Osteocyte (in vitro differentiated cells): Measurements from ENCODE around the gene CNDP1. TPM values are rescaled to one million over a fixed set of nuclear protein-coding genes. Genes with fewer than 3 reads are reported as not detected.

Source experiments
- DNase-seq: peaks from one replicate; pipeline ENCODE4 v3.0.0; 2021; ENCODE audit warnings: mixed read lengths; ENCODE audit not compliant: unreplicated experiment; ENCODE audit errors: extremely low spot score
- H3K27ac Mint-ChIP-seq: one replicate; pipeline ENCODE4 v1.8.0; 2021; ENCODE audit warnings: mild to moderate bottlenecking, mixed read lengths; ENCODE audit not compliant: unreplicated experiment
- H3K27me3 Mint-ChIP-seq: one replicate; pipeline ENCODE4 v1.8.0; 2021; ENCODE audit warnings: mixed read lengths; ENCODE audit not compliant: unreplicated experiment
- H3K36me3 Mint-ChIP-seq: one replicate; pipeline ENCODE4 v1.8.0; 2021; ENCODE audit warnings: mixed read lengths; ENCODE audit not compliant: unreplicated experiment
- H3K4me1 Mint-ChIP-seq: one replicate; pipeline ENCODE4 v1.8.0; 2021; ENCODE audit warnings: mixed read lengths; ENCODE audit not compliant: unreplicated experiment
- H3K4me3 Mint-ChIP-seq: one replicate; pipeline ENCODE4 v1.8.0; 2021; ENCODE audit warnings: mild to moderate bottlenecking, moderate library complexity, mixed read lengths; ENCODE audit not compliant: unreplicated experiment
- H3K9me3 Mint-ChIP-seq: one replicate; pipeline ENCODE4 v1.8.0; 2021; ENCODE audit warnings: mixed read lengths; ENCODE audit not compliant: unreplicated experiment
- total RNA-seq: library from RNA; stranded (reverse); gene quantifications from 2 replicates; pipeline ENCODE4 v1.2.1, GENCODE V29; 2021
- TF ChIP-seq, protein P1 (sequence below): fragments of 200-600 bp; sonication (generic); IDR thresholded peaks from 2 replicates; pipeline ENCODE4 v1.5.0; 2021; ENCODE audit warnings: antibody characterized with exemption, mild to moderate bottlenecking, moderate library complexity

CNDP1 gene
- total RNA-seq, 1 donor from 2014 or later: not detected

DNA sequence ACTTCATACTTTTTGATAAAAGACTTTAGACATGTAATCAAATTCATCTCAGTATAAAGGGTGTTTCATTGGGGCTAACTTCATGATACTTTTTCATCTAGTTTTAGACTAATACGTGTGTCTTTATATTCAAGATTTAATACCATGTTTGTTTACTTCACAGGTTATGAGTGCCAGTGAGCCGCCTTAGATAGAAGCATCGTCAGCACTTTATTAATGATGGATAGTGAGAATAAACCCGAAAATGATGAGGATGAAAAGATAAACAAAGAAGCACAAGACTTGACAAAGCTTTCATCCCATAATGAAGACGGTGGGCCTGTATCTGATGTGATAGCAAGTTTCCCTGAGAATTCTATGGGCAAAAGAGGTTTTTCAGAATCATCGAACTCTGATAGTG, 96.5 kb downstream of the CNDP1 start:
- TF ChIP-seq, protein P1, sequence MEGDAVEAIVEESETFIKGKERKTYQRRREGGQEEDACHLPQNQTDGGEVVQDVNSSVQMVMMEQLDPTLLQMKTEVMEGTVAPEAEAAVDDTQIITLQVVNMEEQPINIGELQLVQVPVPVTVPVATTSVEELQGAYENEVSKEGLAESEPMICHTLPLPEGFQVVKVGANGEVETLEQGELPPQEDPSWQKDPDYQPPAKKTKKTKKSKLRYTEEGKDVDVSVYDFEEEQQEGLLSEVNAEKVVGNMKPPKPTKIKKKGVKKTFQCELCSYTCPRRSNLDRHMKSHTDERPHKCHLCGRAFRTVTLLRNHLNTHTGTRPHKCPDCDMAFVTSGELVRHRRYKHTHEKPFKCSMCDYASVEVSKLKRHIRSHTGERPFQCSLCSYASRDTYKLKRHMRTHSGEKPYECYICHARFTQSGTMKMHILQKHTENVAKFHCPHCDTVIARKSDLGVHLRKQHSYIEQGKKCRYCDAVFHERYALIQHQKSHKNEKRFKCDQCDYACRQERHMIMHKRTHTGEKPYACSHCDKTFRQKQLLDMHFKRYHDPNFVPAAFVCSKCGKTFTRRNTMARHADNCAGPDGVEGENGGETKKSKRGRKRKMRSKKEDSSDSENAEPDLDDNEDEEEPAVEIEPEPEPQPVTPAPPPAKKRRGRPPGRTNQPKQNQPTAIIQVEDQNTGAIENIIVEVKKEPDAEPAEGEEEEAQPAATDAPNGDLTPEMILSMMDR: no peak
- peaks cover 28% of the 10 kb centered on the region for H3K36me3 Mint-ChIP-seq
- H3K27me3 Mint-ChIP-seq: no peaks in the 10 kb centered on the region
- H3K4me1 Mint-ChIP-seq: peaks cover 5% of the 10 kb centered on the region
- no peak overlapping the region for H3K27ac Mint-ChIP-seq
- no peak overlapping the region for H3K4me3 Mint-ChIP-seq
- no peaks in the 10 kb centered on the region for H3K9me3 Mint-ChIP-seq
- no peak for DNase-seq

GRCh38 chr18:74631212-74631611, 96.9 kb downstream of the CNDP1 start:
- TF ChIP-seq, protein P1: no peak
- H3K36me3 Mint-ChIP-seq: peaks cover 28% of the 10 kb centered on the region
- DNase-seq: no peak
- H3K4me1 Mint-ChIP-seq: peaks cover 5% of the 10 kb centered on the region
- no peak overlapping the region for H3K27ac Mint-ChIP-seq
- H3K9me3 Mint-ChIP-seq: no peaks in the 10 kb centered on the region
- no peak overlapping the region for H3K4me3 Mint-ChIP-seq
- H3K27me3 Mint-ChIP-seq: no peaks in the 10 kb centered on the region

DNA sequence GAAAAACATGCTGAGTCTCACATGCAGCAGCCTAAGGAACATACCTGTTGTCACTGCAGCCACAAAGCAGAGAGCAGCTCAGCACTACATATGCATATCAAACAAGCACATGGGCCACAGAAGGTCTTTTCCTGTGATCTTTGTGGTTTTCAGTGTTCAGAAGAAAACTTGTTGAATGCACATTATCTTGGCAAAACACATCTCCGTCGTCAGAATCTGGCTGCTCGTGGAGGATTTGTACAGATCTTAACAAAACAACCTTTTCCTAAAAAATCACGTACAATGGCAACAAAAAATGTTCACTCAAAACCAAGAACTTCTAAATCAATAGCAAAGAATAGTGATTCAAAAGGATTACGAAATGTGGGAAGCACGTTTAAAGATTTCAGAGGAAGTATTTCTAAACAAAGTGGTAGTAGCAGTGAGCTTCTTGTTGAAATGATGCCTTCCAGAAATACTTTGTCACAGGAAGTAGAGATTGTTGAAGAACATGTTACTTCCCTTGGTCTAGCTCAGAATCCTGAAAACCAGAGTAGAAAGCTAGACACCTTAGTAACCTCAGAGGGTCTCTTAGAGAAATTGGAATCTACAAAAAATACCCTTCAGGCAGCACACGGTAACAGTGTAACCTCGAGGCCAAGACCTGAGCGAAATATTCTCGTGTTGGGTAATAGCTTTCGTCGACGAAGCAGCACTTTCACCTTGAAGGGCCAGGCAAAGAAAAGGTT, 97.5 kb downstream of the CNDP1 start:
- Mint-ChIP-seq H3K9me3 (no peaks in the 10 kb centered on the region), H3K27me3 (no peaks in the 10 kb centered on the region), H3K27ac (no peak overlapping the region), H3K36me3 (peaks cover 28% of the 10 kb centered on the region), H3K4me1 (peaks cover 5% of the 10 kb centered on the region), H3K4me3 (no peak overlapping the region)
- DNase-seq: no peak
- TF ChIP-seq, protein P1: no peak

DNA sequence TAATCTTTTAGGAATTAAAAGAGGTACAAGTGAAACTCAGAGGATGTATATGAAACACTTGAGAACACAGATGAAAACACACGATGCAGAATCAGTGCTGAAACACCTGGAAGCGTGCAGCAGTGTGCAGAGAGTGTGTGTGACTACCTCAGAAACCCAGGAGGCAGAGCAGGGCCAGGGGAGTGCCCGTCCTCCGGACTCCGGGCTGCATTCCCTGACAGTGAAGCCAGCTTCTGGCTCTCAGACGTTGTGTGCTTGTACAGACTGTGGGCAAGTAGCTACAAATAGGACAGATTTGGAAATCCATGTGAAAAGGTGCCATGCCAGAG, 98.0 kb downstream of the CNDP1 start:
- no peak for DNase-seq
- Mint-ChIP-seq H3K4me1 (peaks cover 5% of the 10 kb centered on the region), H3K27ac (no peak overlapping the region), H3K9me3 (no peaks in the 10 kb centered on the region), H3K4me3 (no peak overlapping the region), H3K27me3 (no peaks in the 10 kb centered on the region), H3K36me3 (peaks cover 28% of the 10 kb centered on the region)
- TF ChIP-seq, protein P1: no peak

- peaks cover 5% of the 10 kb centered on the region for H3K4me1 Mint-ChIP-seq
- H3K9me3 Mint-ChIP-seq: no peaks in the 10 kb centered on the region
- TF ChIP-seq, protein P1: no peak
- no peak overlapping the region for H3K4me3 Mint-ChIP-seq
- H3K27me3 Mint-ChIP-seq: no peaks in the 10 kb centered on the region
- peaks cover 28% of the 10 kb centered on the region for H3K36me3 Mint-ChIP-seq
- DNase-seq: no peak
- no peak overlapping the region for H3K27ac Mint-ChIP-seq
Observed at GRCh38 chr18:74632856-74633255, 98.6 kb downstream of the CNDP1 start.
